A673 (cell line): Measurements from ENCODE around the gene FRAS1. TPM values are rescaled to one million over a fixed set of nuclear protein-coding genes. Genes with fewer than 3 reads are reported as not detected.

Experiments
- BruUV-seq: library from RNA; stranded (reverse); fragments of 400-500 nt; replicated peaks from 2 replicates; lab custom pipeline; 2021; lab: Mats Ljungman, UMichigan
- CTCF ChIA-PET: fragments of 300-600 bp; sonication (Branson Sonifier 250); formaldehyde crosslinking; loops from one replicate; lab custom pipeline; 2022; ENCODE audit warnings: antibody characterized with exemption; lab: Charles Lee
- POLR2A ChIA-PET: fragments of 300-600 bp; sonication (Branson Sonifier 250); formaldehyde crosslinking; loops from one replicate; lab custom pipeline; 2022; ENCODE audit warnings: antibody characterized with exemption; ENCODE audit not compliant: low non-redundant PET; lab: Charles Lee
- DNase-seq: peaks from one replicate; pipeline ENCODE4 v3.0.0-alpha.2; 2015; ENCODE audit warnings: low spot score
- H3K27ac ChIP-seq: fragments of 200-600 bp; sonication (generic); 2 replicates; pipeline ENCODE4 v1.5.1; 2016; ENCODE audit warnings: mixed run types, low read depth, mild to moderate bottlenecking, mixed read lengths, antibody characterized with exemption, low read length; ENCODE audit not compliant: poor library complexity, severe bottlenecking
- H3K27me3 ChIP-seq: fragments of 200-600 bp; sonication (generic); replicated peaks from 2 replicates; pipeline ENCODE4 v1.6.1; 2017; ENCODE audit warnings: mixed run types, low read depth, mild to moderate bottlenecking, mixed read lengths, antibody characterized with exemption, low read length; ENCODE audit not compliant: insufficient read depth, poor library complexity
- H3K36me3 ChIP-seq: fragments of 200-600 bp; sonication (generic); 2 replicates; pipeline ENCODE4 v1.6.1; 2016; ENCODE audit warnings: mixed run types, mild to moderate bottlenecking, mixed read lengths, antibody characterized with exemption, low read length; ENCODE audit not compliant: insufficient read depth, poor library complexity, severe bottlenecking
- H3K4me1 ChIP-seq: fragments of 200-600 bp; sonication (generic); 2 replicates; pipeline ENCODE4 v1.6.1; 2017; ENCODE audit warnings: mixed run types, mild to moderate bottlenecking, mixed read lengths, antibody characterized with exemption, low read length; ENCODE audit not compliant: insufficient read depth, poor library complexity, severe bottlenecking
- H3K4me3 ChIP-seq: fragments of 200-600 bp; sonication (generic); 2 replicates; pipeline ENCODE4 v1.5.1; 2016; ENCODE audit warnings: low read depth, mixed run types, mild to moderate bottlenecking, mixed read lengths, low read length; ENCODE audit not compliant: poor library complexity, severe bottlenecking
- H3K9me3 ChIP-seq: fragments of 200-600 bp; sonication (generic); 2 replicates; pipeline ENCODE4 v1.6.1; 2016; ENCODE audit warnings: mixed run types, low read depth, mild to moderate bottlenecking, mixed read lengths, antibody characterized with exemption, low read length; ENCODE audit not compliant: poor library complexity, severe bottlenecking
- CTCF ChIP-seq: fragments of 300-800, 200-600 bp; sonication (generic); conservative IDR thresholded peaks from 2 replicates; pipeline ENCODE4 v1.5.1; 2017; ENCODE audit warnings: low read depth, mild to moderate bottlenecking, antibody characterized with exemption, low read length, moderate library complexity, mixed read lengths
- EZH2 ChIP-seq: fragments of 200-600 bp; sonication (generic); IDR thresholded peaks from 2 replicates; pipeline ENCODE4 v1.6.1; 2017; ENCODE audit warnings: borderline replicate concordance, low read depth, mild to moderate bottlenecking, mixed read lengths, antibody characterized with exemption, low read length; ENCODE audit not compliant: poor library complexity, severe bottlenecking
- intact Hi-C: fragments of 100-400 bp; cut with micrococcal nuclease; formaldehyde crosslinking; loops from one replicate; pipeline ENCODE4 v1.10.0; 2022; ENCODE audit not compliant: unreplicated experiment
- total RNA-seq: library from RNA; stranded (reverse); gene quantifications from 2 replicates; pipeline ENCODE4 v1.2.3, GENCODE V29; 2021

The FRAS1 gene
- total RNA-seq, 1 experiment from 2014 or later = 0.06 TPM

GRCh38 chr4:78310007-78310739, 253.1 kb downstream of the FRAS1 start:
- DNase-seq = no peak
- intact Hi-C loops = no loop called here
- no peak overlapping the region for H3K4me3 ChIP-seq
- no TSS peak for BruUV-seq
- H3K27ac ChIP-seq = no peak overlapping the region
- no peaks in the 10 kb centered on the region for H3K4me1 ChIP-seq
- TF ChIP-seq EZH2 (no peak), CTCF (no peak)
- POLR2A ChIA-PET = no interaction called here
- no peaks in the 10 kb centered on the region for H3K27me3 ChIP-seq
- CTCF ChIA-PET = no interaction called here
- H3K36me3 ChIP-seq = no peaks in the 10 kb centered on the region
- H3K9me3 ChIP-seq = no peaks in the 10 kb centered on the region

GRCh38 chr4:78310740-78311115, 253.6 kb downstream of the FRAS1 start:
- no peak for DNase-seq
- no peak overlapping the region for H3K27ac ChIP-seq
- H3K27me3 ChIP-seq = no peaks in the 10 kb centered on the region
- H3K9me3 ChIP-seq = no peaks in the 10 kb centered on the region
- intact Hi-C loops = no loop called here
- TF ChIP-seq CTCF (no peak), EZH2 (no peak)
- H3K36me3 ChIP-seq = no peaks in the 10 kb centered on the region
- no peaks in the 10 kb centered on the region for H3K4me1 ChIP-seq
- no TSS peak for BruUV-seq
- H3K4me3 ChIP-seq = no peak overlapping the region
- ChIA-PET POLR2A (no interaction called here), CTCF (no interaction called here)

GRCh38 chr4:78311306-78311705, 254.2 kb downstream of the FRAS1 start:
- POLR2A ChIA-PET = no interaction called here
- H3K36me3 ChIP-seq = no peaks in the 10 kb centered on the region
- no peaks in the 10 kb centered on the region for H3K4me1 ChIP-seq
- CTCF ChIA-PET = no interaction called here
- intact Hi-C loops = no loop called here
- no peak overlapping the region for H3K27ac ChIP-seq
- H3K9me3 ChIP-seq = no peaks in the 10 kb centered on the region
- H3K4me3 ChIP-seq = no peak overlapping the region
- no TSS peak for BruUV-seq
- TF ChIP-seq EZH2 = no peak
- DNase-seq = no peak
- no peaks in the 10 kb centered on the region for H3K27me3 ChIP-seq
